ENCODE data around the gene TNRC18.
"Not testable (repeated sequence)": the region's sequence is repeated elsewhere in the genome, so short reads cannot be mapped to it uniquely, and the experiment has no call there.

Gene TNRC18

GRCh38 chr7:5296611-5297226, 126.9 kb downstream of the TNRC18 start:
- Histone ChIP-seq H3K79me2 (ENCODE audit: insufficient read depth, low read depth) (no peaks in the 10 kb centered on the region), H3K4me3 (IDR thresholded peaks at IDR 0.05; ENCODE audit: insufficient read depth, low read depth, low read length) (no peak overlapping the region), H3K36me3 (ENCODE audit: insufficient read depth) (no peaks in the 10 kb centered on the region), H3K27ac (no peak overlapping the region), H3K27me3 (ENCODE audit: insufficient read depth, low read depth) (peaks cover 4% of the 10 kb centered on the region; the same call in 1 of the 2 replicates), H4K20me1 (ENCODE audit: insufficient read depth) (no peaks in the 10 kb centered on the region), H3K4me2 (peak overlapping the region; percentile 13; the same call in 1 of the 2 replicates), H3K4me1 (ENCODE audit: low read depth, poor library complexity, severe bottlenecking) (no peaks in the 10 kb centered on the region), H3K9ac (no peak overlapping the region), H2AFZ (ENCODE audit: low read depth) (peak overlapping the region; percentile 41; the same call in 1 of the 2 replicates)
- TF ChIP-seq CTCF (conservative IDR thresholded peaks at IDR 0.05; ENCODE audit: low read depth, low read length), result no peak

- Histone ChIP-seq H2AFZ (ENCODE audit: low read depth) (no peak overlapping the region), H4K20me1 (ENCODE audit: insufficient read depth) (no peaks in the 10 kb centered on the region), H3K27ac (no peak overlapping the region), H3K27me3 (ENCODE audit: insufficient read depth, low read depth) (peaks cover 4% of the 10 kb centered on the region; the same call in 1 of the 2 replicates), H3K4me1 (ENCODE audit: low read depth, poor library complexity, severe bottlenecking) (no peaks in the 10 kb centered on the region), H3K36me3 (ENCODE audit: insufficient read depth) (no peaks in the 10 kb centered on the region), H3K9ac (no peak overlapping the region), H3K4me3 (IDR thresholded peaks at IDR 0.05; ENCODE audit: insufficient read depth, low read depth, low read length) (no peak overlapping the region), H3K79me2 (ENCODE audit: insufficient read depth, low read depth) (no peaks in the 10 kb centered on the region), H3K4me2 (no peak overlapping the region)
- no peak for TF ChIP-seq CTCF (conservative IDR thresholded peaks at IDR 0.05; ENCODE audit: low read depth, low read length)
These were observed 127.5 kb downstream of the TNRC18 start for GRCh38 chr7:5296015-5296610.

GRCh38 chr7:5295039-5296014, 128.3 kb downstream of the TNRC18 start:
- no peak overlapping the region for H3K4me2 ChIP-seq
- H3K27me3 ChIP-seq (ENCODE audit: insufficient read depth, low read depth), result no peaks in the 10 kb centered on the region; the same call in 1 of the 2 replicates
- H3K36me3 ChIP-seq (ENCODE audit: insufficient read depth), result no peaks in the 10 kb centered on the region
- H3K9ac ChIP-seq, result no peak overlapping the region
- no peak overlapping the region for H3K27ac ChIP-seq
- TF ChIP-seq CTCF (conservative IDR thresholded peaks at IDR 0.05; ENCODE audit: low read depth, low read length), result no peak
- H2AFZ ChIP-seq (ENCODE audit: low read depth), result no peak overlapping the region
- H4K20me1 ChIP-seq (ENCODE audit: insufficient read depth), result no peaks in the 10 kb centered on the region
- H3K79me2 ChIP-seq (ENCODE audit: insufficient read depth, low read depth), result no peaks in the 10 kb centered on the region
- no peaks in the 10 kb centered on the region for H3K4me1 ChIP-seq (ENCODE audit: low read depth, poor library complexity, severe bottlenecking)
- no peak overlapping the region for H3K4me3 ChIP-seq (IDR thresholded peaks at IDR 0.05; ENCODE audit: insufficient read depth, low read depth, low read length)

- Histone ChIP-seq H3K27ac (no peak overlapping the region), H3K36me3 (ENCODE audit: insufficient read depth) (no peaks in the 10 kb centered on the region), H3K4me1 (ENCODE audit: low read depth, poor library complexity, severe bottlenecking) (no peaks in the 10 kb centered on the region), H3K9ac (no peak overlapping the region), H3K4me3 (IDR thresholded peaks at IDR 0.05; ENCODE audit: insufficient read depth, low read depth, low read length) (no peak overlapping the region), H3K27me3 (ENCODE audit: insufficient read depth, low read depth) (no peaks in the 10 kb centered on the region; the same call in 1 of the 2 replicates), H3K4me2 (no peak overlapping the region), H4K20me1 (ENCODE audit: insufficient read depth) (no peaks in the 10 kb centered on the region), H2AFZ (ENCODE audit: low read depth) (no peak overlapping the region), H3K79me2 (ENCODE audit: insufficient read depth, low read depth) (no peaks in the 10 kb centered on the region)
- no peak for TF ChIP-seq CTCF (conservative IDR thresholded peaks at IDR 0.05; ENCODE audit: low read depth, low read length)
These were observed 129.3 kb downstream of the TNRC18 start for GRCh38 chr7:5294169-5294987.

GRCh38 chr7:5291711-5292335, 131.8 kb downstream of the TNRC18 start:
- not testable (repeated sequence) for H3K4me1 ChIP-seq (ENCODE audit: low read depth, poor library complexity, severe bottlenecking); H3K27ac ChIP-seq; H3K27me3 ChIP-seq (ENCODE audit: insufficient read depth, low read depth); H3K9ac ChIP-seq; H3K79me2 ChIP-seq (ENCODE audit: insufficient read depth, low read depth); H3K36me3 ChIP-seq (ENCODE audit: insufficient read depth); H2AFZ ChIP-seq (ENCODE audit: low read depth); H3K4me3 ChIP-seq (IDR thresholded peaks at IDR 0.05; ENCODE audit: insufficient read depth, low read depth, low read length); H3K4me2 ChIP-seq; H4K20me1 ChIP-seq (ENCODE audit: insufficient read depth)

Measured in KMS-11 (cell line).